HT1080 (cell line): Measurements from ENCODE around the gene MMD2. TPM values are rescaled to one million over a fixed set of nuclear protein-coding genes. Genes with fewer than 3 reads are reported as not detected.
"Not testable (repeated sequence)": the region's sequence is repeated elsewhere in the genome, so short reads cannot be mapped to it uniquely, and the experiment has no call there.

Experiments used
- DNase-seq: peaks from one replicate; pipeline ENCODE4 v3.0.0-alpha.2; 2015; ENCODE audit warnings: low read depth
- total RNA-seq: library from RNA; depleted of rRNA; stranded (reverse); fragments of >200 nt; shearing (Covaris generic); gene quantifications from 2 replicates; pipeline ENCODE4 v1.2.3, GENCODE V29; 2014

MMD2 gene
- total RNA-seq, 1 experiment from 2014 or later = not detected

DNA sequence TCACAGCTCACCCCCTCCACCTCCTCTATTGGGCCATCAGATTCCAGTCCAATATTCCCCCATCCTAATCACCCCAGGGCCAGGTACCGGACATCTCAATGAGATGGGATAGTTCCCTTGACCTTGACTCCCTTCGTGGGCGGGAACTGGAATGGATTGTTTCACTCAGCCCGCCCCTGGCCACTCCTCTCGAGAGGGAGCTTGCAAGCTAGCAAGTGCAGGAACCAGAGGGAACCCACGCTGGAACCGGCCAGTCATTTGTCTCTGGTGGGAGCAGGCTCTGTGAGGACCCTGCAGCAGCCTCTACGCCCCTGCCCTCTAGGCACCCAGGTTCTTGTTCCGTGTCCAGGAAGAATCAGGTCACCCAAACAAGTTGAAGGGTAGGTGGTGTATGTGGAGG is 64.5 kb downstream of the MMD2 start:
- no peak for DNase-seq

DNA sequence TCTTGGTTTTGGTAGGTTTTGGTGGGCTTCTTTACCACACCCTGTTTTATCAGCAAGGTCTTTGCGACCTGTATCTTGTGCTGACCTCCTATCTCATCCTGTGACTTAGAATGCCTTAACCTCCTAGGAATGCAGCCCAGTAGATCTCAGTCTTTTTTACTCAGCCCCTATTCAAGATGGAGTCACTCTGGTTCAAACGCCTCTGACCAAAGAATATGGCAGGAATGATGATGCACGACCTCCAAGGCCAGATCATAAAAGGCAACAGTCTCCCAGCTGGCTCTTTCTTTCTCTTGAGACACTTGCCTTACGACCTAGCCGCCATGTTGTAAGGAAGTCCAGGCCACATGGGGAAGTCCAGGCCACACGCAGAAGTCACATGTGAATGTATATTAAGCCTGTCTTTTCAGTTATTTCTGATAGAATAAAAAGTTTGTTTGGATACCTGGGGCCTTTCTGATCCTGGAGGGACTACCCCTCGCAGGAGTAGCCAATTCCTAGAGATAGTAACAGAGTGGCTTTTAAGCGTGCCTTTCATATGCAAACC is 65.0 kb downstream of the MMD2 start:
- no peak for DNase-seq

DNA sequence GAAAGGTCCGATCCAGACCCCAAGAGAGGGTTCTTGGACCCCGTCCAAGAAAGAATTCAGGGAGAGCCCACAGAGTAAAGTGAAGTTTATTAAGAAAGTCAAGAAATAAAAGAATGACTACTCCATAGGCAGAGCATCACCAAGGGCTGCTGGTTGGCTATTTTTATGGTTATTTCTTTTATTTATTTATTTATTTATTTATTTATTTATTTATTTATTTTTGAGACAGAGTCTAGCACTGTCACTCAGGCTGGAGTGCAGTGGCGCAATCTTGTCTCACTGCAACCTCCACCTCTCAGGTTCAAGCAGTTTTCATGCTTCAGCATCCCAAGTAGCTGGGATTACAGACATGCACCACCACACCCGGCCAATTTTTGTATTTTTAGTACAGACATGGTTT is 65.8 kb downstream of the MMD2 start:
- DNase-seq = not testable (repeated sequence)

DNA sequence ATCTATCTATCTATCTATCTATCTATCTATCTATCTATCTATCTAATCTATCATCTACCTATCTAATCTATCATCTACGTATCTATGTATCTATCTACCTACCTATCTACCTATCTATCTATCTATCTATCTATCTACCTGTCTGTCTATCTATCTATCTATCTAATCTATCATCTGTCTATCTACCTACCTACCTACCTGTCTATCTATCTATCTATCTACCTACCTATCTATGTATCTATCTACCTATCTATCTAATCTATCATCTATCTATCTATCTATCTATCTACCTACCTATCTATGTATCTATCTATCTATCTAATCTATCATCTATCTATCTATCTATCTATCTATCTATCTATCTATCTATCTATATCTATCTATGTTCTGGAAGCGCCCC is 67.5 kb downstream of the MMD2 start:
- not testable (repeated sequence) for DNase-seq

DNA sequence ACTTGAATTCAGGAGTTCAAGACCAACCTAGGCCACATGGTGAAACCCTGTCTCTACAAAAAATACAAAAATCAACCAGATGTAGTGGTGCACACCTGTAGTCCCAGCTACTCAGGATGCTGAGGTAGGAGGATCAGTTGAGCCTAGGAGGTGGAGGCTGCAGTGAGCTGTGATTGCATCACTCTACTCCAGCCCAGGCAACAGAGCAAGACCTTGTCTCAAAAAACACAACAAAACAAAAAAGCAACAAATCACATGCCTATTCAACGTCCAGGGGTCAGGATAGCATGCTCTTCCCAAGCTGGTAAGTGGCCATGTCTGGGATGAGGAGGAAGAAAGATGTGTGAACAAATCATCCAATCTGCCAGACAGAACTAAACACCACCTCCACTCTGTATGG is 69.3 kb downstream of the MMD2 start:
- DNase-seq = no peak

DNA sequence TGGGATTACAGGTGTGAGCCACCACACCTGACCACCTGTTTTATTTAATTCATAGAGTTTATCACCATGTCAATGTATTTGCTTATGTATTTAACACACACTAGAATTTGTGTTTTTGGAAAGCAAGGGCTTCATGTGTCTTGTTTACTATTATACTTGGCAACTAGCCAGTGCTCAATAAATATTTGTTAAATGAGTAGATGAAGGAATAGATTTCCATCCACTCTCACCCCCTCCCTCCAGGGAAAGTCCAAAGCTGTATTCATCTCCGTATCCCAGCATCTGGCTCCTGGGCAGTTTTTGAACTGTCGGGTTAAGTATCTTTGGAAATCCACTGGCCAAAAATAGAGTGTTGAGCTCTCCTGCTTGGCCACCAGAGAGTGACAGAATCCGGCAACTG is 70.8 kb downstream of the MMD2 start:
- DNase-seq = no peak

DNA sequence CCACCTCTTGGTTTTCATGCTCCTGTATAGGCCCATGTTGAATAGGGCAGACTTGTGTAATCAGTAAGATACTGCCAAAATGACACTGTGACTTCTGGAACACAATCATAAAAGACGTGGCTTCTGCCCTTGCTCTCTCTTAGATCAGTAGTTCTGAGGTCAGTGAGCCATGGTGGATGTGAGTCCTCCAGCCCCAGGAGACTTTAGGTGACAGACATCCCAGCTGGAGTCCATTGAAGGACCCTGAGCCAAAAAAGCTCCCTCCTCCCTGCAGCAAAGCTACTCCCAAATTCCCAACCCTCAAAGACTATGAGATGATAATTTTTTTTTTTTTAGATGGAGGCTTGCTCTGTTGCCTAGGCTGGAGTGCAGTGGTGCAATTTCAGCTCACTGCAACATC is 72.3 kb downstream of the MMD2 start:
- DNase-seq = no peak

DNA sequence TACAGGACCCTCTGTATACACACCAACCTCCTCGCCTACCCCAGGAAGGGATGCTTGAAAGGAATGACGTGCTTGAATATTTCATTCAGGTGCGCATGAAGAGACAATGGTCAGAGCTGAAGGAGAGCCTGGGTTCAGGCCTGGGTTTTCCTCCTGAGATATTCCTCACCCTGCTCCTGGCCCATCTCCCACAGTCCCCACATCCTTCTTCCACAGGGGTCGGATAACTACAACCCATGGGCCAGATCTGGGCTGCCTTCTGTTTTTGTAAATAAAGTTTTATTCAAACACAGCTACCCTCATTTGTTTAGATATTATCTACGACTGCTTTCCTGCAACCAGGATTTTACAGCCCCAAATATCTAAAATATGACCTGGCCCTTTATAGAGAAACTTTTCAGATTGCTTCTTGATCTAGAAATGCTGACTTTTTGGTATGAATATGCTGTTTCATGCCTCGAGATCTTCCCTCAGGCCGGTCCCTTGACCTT is 73.6 kb downstream of the MMD2 start:
- no peak for DNase-seq

DNA sequence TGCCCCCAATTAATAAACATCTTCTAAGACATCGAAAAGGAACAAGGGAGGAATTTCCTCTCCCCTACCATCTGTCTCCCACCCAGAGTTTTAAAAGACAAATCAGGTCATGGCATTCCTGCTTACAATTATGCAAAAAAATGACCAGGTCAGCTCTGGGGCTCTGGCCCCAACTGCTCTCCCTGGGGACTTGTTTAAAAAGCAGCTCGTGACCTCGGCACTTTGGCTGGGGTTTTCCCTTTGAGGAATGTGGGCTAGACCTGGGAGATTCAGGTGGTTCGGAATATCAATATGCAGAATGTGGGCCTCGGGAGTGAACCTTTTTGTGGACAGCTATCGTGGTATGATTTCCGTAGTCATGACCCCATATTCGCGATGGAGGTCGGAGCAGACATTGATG is 74.8 kb downstream of the MMD2 start:
- DNase-seq = no peak

DNA sequence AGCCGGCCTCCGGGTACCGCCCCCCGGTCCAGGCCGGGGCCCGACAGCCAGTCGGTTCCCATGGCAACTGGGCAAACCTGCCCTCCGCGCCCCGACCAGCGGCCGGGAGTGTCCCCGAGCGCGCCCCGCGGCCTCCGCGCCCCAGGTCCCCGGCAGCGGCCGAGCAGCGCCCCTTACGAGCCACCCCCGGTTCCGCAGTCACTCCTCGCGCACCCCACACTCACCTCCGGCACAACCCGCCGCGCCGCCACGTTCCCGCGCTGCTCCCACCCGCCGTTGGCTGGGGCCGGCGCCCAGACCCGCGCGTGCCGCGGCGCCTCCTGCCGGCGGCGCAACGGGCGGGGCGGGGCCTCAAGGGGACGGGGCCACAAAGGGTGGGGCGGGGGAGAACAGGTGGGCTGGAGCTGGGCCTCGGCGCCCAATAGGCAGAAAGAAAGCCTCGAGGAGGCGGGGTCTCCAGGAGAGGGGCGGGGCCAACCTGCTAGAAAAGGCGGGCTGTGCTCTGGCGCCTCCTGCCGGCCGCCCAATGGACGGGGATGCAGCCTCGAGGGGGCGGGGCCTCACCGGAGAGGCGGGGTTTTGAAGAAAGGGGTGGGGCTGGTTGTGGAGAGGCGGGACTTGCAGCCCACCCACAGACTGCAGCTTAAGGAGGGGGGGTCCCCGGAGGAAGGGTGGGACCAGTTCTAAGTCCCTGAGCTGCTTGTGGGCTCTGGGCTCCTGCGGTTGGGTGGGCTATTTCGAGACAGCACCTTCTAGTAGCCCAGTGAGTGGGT is 75.4 kb downstream of the MMD2 start, which contains the start of gene RADIL:
Gene RADIL, minus strand, starts transcription at position 345 of the 773 bp plus-strand sequence. CDS start 5,577 bp downstream, outside the sequence.
- DNase-seq = peak; percentile 67

DNA sequence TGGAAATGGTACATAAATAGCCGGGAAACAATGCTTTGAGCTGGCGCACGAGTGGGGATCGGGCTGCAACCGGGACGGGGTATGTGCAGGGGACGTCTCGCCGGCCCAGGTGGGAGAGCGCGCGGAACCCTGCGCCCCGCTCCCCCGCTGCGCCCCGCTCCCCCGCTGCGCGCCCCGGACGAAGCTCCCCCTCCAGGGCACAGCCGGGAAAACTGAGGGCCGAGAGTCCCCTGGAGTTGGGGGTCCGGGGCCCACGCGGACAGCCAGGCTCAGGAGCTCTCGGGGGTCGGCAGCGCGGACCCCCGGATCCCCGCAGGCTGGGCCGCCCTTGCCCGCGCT is 76.0 kb downstream of the MMD2 start:
- DNase-seq = no peak

DNA sequence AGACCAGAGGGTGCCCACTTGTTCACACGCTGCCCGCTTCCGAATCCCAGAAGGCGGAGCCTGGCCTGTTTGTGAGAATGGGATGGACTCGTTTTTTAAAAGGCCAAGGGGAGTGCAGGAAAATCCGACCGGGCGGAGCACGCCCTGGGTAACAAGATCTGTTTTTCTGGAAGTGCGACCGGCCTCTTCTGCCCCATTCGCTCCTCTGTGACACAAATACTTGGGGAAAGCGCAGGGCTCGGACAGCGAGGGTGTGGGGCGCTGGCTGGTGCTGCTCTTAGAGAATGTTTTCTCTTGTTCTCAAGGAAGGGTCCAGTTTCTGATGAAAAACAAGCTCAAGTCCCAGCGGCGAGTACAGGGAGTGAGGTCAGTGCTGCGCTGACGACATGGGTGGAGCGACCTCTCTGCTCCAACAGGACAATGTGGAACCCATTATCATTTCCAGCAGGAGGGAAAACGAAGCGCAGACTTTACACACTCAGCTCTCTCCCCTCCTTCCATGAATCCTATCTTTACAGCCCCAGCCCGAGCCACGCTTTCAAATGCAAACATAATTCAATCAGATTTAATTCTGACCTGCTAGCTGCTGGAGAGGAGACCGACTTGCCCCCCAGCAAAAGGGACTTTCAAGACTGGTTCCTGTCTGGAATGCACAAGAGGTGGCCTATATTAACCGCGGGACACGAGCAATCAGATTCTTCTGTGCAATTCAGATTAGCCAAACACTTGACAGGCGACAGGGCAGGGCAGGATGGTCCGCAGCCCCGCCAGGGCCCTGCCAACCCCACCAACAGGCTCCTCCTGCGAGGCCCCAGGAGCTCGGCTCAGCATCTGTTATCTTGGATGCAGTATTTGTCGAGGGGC is 76.6 kb downstream of the MMD2 start:
- DNase-seq = no peak

DNA sequence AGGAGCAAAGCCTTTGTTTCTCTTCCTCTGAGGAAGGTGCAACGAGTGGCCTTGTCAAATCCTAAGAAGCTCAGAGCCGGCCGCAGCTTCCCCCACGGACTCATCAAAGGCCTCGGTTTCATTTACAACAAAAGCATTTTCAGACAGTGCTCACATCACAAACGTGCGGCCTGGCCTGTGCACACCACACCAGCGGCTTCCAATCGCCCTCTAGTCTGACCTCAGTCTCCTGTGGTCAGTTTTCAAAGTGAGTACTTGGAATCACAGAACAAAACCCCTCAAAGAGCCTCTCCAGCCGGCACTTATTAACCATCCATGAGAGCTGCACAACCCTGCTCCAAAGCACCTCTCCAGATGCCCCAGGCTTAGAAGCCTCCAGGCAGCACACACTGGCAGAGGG is 78.8 kb downstream of the MMD2 start:
- no peak for DNase-seq

DNA sequence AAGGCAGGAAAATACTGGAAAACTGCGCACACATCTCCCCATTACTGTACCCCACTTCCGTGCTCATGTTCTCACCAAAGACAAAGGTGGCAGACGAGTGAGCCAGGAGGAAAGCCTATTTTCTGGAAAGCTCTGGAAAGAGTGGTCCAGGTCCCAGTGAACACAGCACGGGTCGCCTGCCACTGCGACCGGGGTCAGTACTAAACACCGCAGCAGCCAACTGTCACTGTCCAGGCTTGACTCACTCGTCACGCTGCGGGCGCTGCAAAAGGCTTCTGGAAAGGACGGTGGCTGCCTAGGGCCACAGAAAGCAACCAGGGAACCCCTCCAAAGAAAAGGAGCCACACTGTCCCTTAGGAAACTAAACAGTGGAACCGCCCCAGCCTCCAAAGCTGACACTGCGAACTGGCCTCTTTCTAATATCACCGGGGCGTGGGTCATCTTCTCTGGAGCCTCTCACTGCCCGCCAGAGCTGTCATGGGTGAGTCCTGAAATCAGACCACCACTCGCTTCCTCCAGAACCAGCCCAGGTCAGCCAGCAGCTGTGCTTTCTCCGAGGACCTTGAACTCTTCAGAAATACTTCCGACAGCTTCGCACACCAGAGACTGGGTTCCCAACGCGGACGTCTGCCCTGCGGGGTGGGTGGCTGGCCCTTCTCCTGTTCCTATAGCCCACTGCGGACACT is 79.4 kb downstream of the MMD2 start:
- DNase-seq = no peak

DNA sequence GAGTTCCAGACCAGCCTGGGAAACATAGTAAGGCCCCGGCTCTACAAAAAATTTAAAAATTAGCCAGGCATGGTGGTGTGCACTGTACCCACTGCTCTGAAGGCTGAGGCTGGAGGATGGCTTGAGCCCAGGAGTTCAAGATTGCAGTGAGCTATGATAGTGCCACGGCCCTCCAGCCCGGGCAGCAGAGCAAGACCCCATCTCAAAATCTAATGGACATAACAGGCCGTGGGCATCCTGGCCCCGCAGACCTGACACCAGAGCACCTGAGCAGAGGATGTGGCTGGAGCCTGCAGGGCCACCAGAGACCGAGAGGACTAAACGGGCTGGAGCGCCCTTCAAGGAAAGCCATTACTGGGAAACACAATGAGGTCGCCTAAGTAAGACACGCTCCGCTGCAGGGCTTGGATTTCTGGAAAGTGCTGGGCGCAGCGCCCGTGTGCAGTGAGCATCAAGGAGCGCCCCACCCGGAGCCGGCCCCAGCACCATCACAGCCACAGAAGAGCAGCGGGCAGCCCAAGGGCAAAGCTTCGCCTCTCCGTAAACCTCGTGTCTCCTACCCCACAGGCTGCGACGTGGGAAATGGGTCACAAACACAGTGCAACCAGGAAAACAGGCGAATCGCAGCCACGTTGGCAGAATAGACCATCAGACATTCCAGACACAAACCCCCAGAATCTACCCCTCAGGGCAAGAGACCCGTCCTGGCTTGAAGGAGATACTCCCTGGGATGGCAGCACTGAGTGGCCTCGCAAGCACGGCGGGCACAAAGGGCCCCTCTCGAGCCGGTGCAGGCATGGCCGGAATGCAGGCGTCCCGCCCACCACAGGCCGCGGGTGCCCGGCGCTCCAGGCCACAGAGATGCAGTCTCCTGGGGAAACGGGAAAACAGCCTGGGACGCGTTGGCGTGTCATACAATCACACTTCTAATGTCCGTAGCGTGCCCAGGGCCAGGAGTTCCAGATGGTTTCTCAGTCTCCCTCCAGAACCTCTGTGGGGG is 80.4 kb downstream of the MMD2 start:
- DNase-seq = no peak

DNA sequence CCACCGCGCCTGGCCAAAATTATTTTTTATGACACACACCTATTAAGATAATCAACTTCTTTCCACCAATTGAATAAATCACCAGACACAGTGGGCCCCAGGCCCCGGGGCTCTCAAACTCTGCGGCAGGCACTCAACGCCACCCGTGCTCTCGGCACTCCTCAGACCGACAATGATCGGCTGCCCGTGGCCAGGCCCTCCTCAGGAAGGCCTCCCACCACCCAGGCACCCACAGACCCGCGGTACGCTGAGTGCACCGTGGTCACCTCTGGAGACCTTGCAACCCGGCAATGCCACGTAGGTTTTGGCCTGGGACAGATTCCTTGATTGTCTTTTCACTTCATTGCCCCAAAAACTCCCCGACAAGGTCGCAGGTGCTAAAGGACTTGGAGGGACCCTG is 82.4 kb downstream of the MMD2 start:
- DNase-seq = no peak

DNA sequence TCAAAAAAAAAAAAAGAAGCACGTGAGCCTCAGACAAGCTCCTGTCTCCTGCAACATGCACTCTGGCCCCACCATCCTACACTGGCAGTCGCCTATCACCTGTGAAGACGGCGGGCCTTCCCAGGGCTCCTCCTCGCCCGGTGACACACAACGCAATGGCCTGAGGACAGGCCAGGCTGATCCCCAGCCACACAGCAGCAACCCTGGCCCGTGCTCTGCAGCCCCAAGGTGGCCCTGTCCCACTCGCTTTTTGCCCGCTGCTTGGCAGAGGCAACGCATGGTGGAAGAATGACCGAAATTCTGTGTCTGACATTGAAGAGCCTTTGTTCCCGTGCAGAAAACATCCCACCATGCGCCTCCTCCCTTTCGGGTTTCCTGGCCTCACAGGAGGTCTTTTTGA is 83.6 kb downstream of the MMD2 start:
- no peak for DNase-seq

DNA sequence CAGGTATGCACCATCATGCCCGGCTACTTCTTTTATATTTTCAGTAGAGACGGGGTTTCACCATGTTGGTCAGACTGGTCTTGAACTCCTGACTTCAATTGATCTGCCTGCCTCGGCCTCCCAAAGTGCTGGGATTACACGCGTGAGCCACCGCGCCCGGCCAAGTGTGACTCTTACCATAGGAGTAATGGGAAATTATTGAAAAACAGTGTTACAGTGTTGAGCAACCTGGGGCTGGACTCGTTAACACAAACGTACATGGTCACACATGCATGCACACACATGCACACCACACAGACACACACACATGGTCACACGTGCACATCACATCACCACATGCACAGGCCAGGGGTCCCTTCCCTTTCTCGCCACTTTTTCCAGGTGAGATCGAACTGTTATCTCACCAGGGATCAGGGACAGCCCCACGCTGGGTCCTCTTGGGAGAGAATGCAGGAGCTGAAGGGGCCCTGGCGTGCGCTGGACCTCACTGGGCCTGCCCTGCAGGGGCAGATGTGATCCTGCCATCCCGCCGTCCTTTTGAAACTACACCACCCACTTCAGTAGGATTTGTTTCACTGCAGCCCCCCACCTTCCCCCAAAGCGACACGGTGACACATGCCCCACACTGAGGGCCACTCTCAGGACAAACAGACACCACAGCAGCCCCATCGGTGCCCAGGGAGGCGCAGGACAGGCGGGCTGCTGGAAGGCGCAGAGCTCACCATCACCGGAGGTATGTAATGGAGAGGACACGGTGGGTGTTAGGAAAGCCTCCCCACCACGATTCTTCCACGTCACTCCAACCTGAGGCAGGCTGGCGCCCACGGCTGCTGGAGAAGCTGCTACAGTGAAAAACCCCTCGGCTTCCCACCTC is 85.7 kb downstream of the MMD2 start:
- DNase-seq = no peak

DNA sequence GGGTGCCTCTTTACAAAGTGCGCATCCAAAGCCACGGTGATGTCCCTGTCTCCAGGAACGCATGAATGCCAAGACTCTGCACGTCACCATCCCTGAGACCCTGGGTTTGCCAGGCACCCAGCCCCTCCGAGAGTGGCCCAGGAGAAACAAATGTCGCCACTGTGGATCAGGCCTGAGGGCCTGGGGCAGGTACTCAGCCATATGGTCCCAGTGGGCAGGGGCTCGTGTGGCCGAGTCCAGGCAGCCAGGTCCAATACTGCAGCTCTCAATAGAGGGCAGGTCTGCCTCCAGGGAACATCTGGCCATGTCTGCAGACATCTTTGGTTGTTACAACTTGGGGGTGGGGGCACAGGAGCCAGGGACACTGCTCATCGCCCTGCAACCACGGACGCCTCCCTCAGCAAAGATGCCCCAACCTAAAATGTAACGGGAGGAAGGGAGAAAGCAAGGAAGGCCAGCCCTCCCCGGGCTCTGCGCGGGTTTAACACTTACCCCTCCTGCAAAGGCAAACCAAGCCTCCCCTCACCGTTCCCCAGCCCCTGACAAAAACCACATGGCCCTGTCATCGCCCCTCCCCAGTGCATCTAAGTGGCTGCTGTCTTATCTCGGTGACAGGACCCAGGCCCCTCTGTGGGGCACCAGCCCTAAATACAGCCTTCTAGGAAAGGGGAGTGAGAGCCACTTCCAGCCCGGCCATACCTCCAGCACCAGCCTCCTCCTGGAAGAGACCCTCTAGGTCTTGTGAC is 86.9 kb downstream of the MMD2 start:
- no peak for DNase-seq
